ENCODE measurements around the gene BCKDHB.

GRCh38 chr6:80165819-80166218 lies 59.3 kb downstream of the BCKDHB start:
- TF ChIP-seq, protein P1, sequence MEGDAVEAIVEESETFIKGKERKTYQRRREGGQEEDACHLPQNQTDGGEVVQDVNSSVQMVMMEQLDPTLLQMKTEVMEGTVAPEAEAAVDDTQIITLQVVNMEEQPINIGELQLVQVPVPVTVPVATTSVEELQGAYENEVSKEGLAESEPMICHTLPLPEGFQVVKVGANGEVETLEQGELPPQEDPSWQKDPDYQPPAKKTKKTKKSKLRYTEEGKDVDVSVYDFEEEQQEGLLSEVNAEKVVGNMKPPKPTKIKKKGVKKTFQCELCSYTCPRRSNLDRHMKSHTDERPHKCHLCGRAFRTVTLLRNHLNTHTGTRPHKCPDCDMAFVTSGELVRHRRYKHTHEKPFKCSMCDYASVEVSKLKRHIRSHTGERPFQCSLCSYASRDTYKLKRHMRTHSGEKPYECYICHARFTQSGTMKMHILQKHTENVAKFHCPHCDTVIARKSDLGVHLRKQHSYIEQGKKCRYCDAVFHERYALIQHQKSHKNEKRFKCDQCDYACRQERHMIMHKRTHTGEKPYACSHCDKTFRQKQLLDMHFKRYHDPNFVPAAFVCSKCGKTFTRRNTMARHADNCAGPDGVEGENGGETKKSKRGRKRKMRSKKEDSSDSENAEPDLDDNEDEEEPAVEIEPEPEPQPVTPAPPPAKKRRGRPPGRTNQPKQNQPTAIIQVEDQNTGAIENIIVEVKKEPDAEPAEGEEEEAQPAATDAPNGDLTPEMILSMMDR (conservative IDR thresholded peaks at IDR 0.05 in 1 of 2, IDR thresholded peaks at IDR 0.05 in 1 of 2; ENCODE audit: extremely low read depth in 1 of 2, insufficient read depth in 1 of 2, low read depth in 1 of 2, low read length in 2 of 2): no peak
- TF ChIP-seq EZH2 (IDR thresholded peaks at IDR 0.05; ENCODE audit: borderline replicate concordance, low read length): no peak

Measured in mammary epithelial cell (primary cell).